Measurements from ENCODE around the gene ANKRD44.

DNA sequence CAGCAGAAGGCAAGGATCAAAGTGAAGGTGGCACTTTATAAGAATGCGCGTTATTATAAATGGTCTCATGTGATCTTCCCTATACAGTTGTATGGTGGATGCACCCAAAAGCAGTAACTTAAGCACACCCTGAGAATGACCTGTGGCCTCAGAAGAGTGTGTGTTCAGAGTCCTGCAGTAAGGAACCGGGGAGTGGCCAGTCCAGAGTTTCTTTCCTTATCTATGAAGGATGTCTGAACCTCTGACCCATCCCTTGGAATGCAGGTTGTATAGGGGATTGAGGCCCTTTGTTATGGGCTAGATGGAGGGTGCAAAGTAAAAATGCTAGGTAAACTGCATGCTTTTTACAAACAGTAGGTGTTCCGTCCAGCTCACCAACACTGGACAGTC, 43.6 kb upstream of the ANKRD44 start:
- TF ChIP-seq, protein P1, sequence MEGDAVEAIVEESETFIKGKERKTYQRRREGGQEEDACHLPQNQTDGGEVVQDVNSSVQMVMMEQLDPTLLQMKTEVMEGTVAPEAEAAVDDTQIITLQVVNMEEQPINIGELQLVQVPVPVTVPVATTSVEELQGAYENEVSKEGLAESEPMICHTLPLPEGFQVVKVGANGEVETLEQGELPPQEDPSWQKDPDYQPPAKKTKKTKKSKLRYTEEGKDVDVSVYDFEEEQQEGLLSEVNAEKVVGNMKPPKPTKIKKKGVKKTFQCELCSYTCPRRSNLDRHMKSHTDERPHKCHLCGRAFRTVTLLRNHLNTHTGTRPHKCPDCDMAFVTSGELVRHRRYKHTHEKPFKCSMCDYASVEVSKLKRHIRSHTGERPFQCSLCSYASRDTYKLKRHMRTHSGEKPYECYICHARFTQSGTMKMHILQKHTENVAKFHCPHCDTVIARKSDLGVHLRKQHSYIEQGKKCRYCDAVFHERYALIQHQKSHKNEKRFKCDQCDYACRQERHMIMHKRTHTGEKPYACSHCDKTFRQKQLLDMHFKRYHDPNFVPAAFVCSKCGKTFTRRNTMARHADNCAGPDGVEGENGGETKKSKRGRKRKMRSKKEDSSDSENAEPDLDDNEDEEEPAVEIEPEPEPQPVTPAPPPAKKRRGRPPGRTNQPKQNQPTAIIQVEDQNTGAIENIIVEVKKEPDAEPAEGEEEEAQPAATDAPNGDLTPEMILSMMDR (IDR thresholded peaks at IDR 0.05): no peak
- no peak for TF ChIP-seq TCF7L2 (IDR thresholded peaks at IDR 0.05; ENCODE audit: low read depth, low read length)
